H9 (cell line): ENCODE results near the gene PRSS27. TPM values are rescaled to one million over a fixed set of nuclear protein-coding genes. Genes with fewer than 3 reads are reported as not detected.
A peak's percentile ranks its signal among the peaks of the same experiment; 100 is the strongest.

Experiments
- DNase-seq: peaks from one replicate; pipeline ENCODE4 v3.0.0-alpha.2; 2017
- H2AFZ ChIP-seq: one replicate; pipeline ENCODE4 v1.6.1; 2013; ENCODE audit warnings: mild to moderate bottlenecking, low read length, control low read depth, moderate library complexity
- H2AK5ac ChIP-seq: 2 replicates; pipeline ENCODE4 v1.6.1; 2013; ENCODE audit warnings: low read length, control low read depth, mixed read lengths; ENCODE audit not compliant: insufficient read length
- H2BK120ac ChIP-seq: one replicate; pipeline ENCODE4 v1.6.1; 2013; ENCODE audit warnings: low read depth, mild to moderate bottlenecking, low read length, control low read depth, inconsistent platforms; ENCODE audit not compliant: poor library complexity, severe bottlenecking
- H2BK12ac ChIP-seq: 2 replicates; pipeline ENCODE4 v1.6.1; 2013; ENCODE audit warnings: low read length, control low read depth, mixed read lengths, low read depth; ENCODE audit not compliant: insufficient read length
- H2BK15ac ChIP-seq: 2 replicates; pipeline ENCODE4 v1.6.1; 2013; ENCODE audit warnings: low read depth, low read length, control low read depth
- H2BK20ac ChIP-seq: one replicate; pipeline ENCODE4 v1.6.1; 2013; ENCODE audit warnings: low read depth, mild to moderate bottlenecking, low read length, control low read depth, inconsistent platforms; ENCODE audit not compliant: poor library complexity, severe bottlenecking
- H2BK5ac ChIP-seq: 2 replicates; pipeline ENCODE4 v1.6.1; 2013; ENCODE audit warnings: low read length, control low read depth, mixed read lengths; ENCODE audit not compliant: insufficient read length
- H3K14ac ChIP-seq: 2 replicates; pipeline ENCODE4 v1.6.1; 2013; ENCODE audit warnings: low read length, control low read depth; ENCODE audit not compliant: insufficient read depth
- H3K18ac ChIP-seq: 2 replicates; pipeline ENCODE4 v1.6.1; 2013; ENCODE audit warnings: low read depth, mild to moderate bottlenecking, mixed read lengths, low read length, control low read depth; ENCODE audit not compliant: insufficient read length
- H3K23ac ChIP-seq: 2 replicates; pipeline ENCODE4 v1.6.1; 2013; ENCODE audit warnings: low read length, control low read depth, mixed read lengths, low read depth; ENCODE audit not compliant: insufficient read length
- H3K23me2 ChIP-seq: 2 replicates; pipeline ENCODE4 v1.6.1; 2013; ENCODE audit warnings: low read depth, mild to moderate bottlenecking, mixed read lengths, low read length, control low read depth; ENCODE audit not compliant: insufficient read length, poor library complexity, severe bottlenecking
- H3K27ac ChIP-seq: 2 replicates; pipeline ENCODE4 v1.5.1; 2013; ENCODE audit warnings: low read length, control low read depth, mixed read lengths, low read depth; ENCODE audit not compliant: insufficient read length
- H3K27me3 ChIP-seq: 2 replicates; pipeline ENCODE4 v1.6.1; 2013; ENCODE audit warnings: low read length, control low read depth, inconsistent platforms; ENCODE audit not compliant: insufficient read depth
- H3K4ac ChIP-seq: 2 replicates; pipeline ENCODE4 v1.6.1; 2013; ENCODE audit warnings: low read depth, mild to moderate bottlenecking, control low read depth, inconsistent platforms, low read length, moderate library complexity
- H3K4me1 ChIP-seq: 2 replicates; pipeline ENCODE4 v1.6.1; 2013; ENCODE audit warnings: low read length, control low read depth, inconsistent platforms; ENCODE audit not compliant: insufficient read depth
- H3K4me2 ChIP-seq: 2 replicates; pipeline ENCODE4 v1.6.1; 2013; ENCODE audit warnings: low read length, control low read depth, mixed read lengths; ENCODE audit not compliant: insufficient read length, insufficient read depth
- H3K56ac ChIP-seq: 2 replicates; pipeline ENCODE4 v1.6.1; 2013; ENCODE audit warnings: low read depth, mild to moderate bottlenecking, mixed read lengths, low read length, control low read depth; ENCODE audit not compliant: insufficient read length
- H3K79me1 ChIP-seq: 2 replicates; pipeline ENCODE4 v1.6.1; 2013; ENCODE audit warnings: low read depth, mild to moderate bottlenecking, moderate library complexity, low read length, control low read depth, inconsistent platforms; ENCODE audit not compliant: insufficient read depth, poor library complexity, severe bottlenecking
- H3K79me2 ChIP-seq: 2 replicates; pipeline ENCODE4 v1.6.1; 2013; ENCODE audit warnings: low read length, control low read depth, inconsistent platforms; ENCODE audit not compliant: insufficient read depth
- H3K9ac ChIP-seq: 2 replicates; pipeline ENCODE4 v1.6.1; 2013; ENCODE audit warnings: low read length, control low read depth, mixed read lengths; ENCODE audit not compliant: insufficient read length; ENCODE audit errors: extremely low read depth
- H3K9me3 ChIP-seq: one replicate; pipeline ENCODE4 v1.6.1; 2013; ENCODE audit warnings: low read depth, low read length, inconsistent platforms; ENCODE audit not compliant: control insufficient read depth
- H3T11ph ChIP-seq: one replicate; pipeline ENCODE4 v1.6.1; 2013; ENCODE audit warnings: mild to moderate bottlenecking, low read length, control low read depth, inconsistent platforms
- H4K20me1 ChIP-seq: one replicate; pipeline ENCODE4 v1.6.1; 2013; ENCODE audit not compliant: control insufficient read depth, insufficient read length, insufficient read depth
- H4K5ac ChIP-seq: 2 replicates; pipeline ENCODE4 v1.6.1; 2013; ENCODE audit warnings: low read depth, mild to moderate bottlenecking, mixed read lengths, low read length, control low read depth; ENCODE audit not compliant: insufficient read length
- H4K8ac ChIP-seq: replicated peaks from 2 replicates; pipeline ENCODE4 v1.6.1; 2013; ENCODE audit warnings: low read length, control low read depth, mixed read lengths, low read depth; ENCODE audit not compliant: insufficient read length
- H4K91ac ChIP-seq: 2 replicates; pipeline ENCODE4 v1.6.1; 2013; ENCODE audit warnings: low read depth, mild to moderate bottlenecking, moderate library complexity, mixed read lengths, low read length, control low read depth; ENCODE audit not compliant: insufficient read length
- H3K27ac Mint-ChIP-seq, 3 experiments: 2 replicates in 2 of 3; 3 replicates in 1 of 3; pipeline ENCODE4 v1.8.0; 2020 to 2021; ENCODE audit warnings: mixed read lengths in 3 of 3, mild to moderate bottlenecking in 1 of 3, moderate library complexity in 1 of 3
- H3K27me3 Mint-ChIP-seq: 2 replicates; pipeline ENCODE4 v1.8.0; 2021; ENCODE audit warnings: low read depth, mild to moderate bottlenecking, moderate library complexity, mixed read lengths
- H3K36me3 Mint-ChIP-seq, 3 experiments: 2 replicates in 2 of 3; 3 replicates in 1 of 3; pipeline ENCODE4 v1.8.0; 2020 to 2021; ENCODE audit warnings: low read depth in 3 of 3, mixed read lengths in 3 of 3; ENCODE audit not compliant: insufficient read depth in 1 of 3
- H3K4me1 Mint-ChIP-seq, 2 experiments: 2 replicates each; pipeline ENCODE4 v1.8.0; 2020; ENCODE audit warnings: mixed read lengths in 2 of 2
- H3K4me3 Mint-ChIP-seq, 2 experiments: 2 replicates in 1 of 2; 3 replicates in 1 of 2; pipeline ENCODE4 v1.8.0; 2020 to 2021; ENCODE audit warnings: mild to moderate bottlenecking in 2 of 2, mixed read lengths in 2 of 2, moderate library complexity in 1 of 2
- H3K9me3 Mint-ChIP-seq, 2 experiments: 2 replicates in 1 of 2; 3 replicates in 1 of 2; pipeline ENCODE4 v1.8.0; 2020; ENCODE audit warnings: mild to moderate bottlenecking in 2 of 2, mixed read lengths in 2 of 2, moderate library complexity in 1 of 2
- CTCF ChIP-seq: fragments of 200-600 bp; sonication (generic); conservative IDR thresholded peaks from 3 replicates; pipeline ENCODE4 v1.8.0; 2021; ENCODE audit warnings: antibody characterized with exemption, mild to moderate bottlenecking
- WGBS: extraction: QIAGEN DNeasy Blood & Tissue Kit; methylation state at CpG from one replicate; pipeline ENCODE4 v1.1.7; 2013; ENCODE audit warnings: missing lambda C conversion rate, low lambda C conversion rate, mixed read lengths; ENCODE audit not compliant: insufficient read length; ENCODE audit errors: extremely low coverage; 5-methylcytosine and 5-hydroxymethylcytosine counted together
- total RNA-seq: library from RNA; stranded (reverse); gene quantifications from 2 replicates; pipeline ENCODE4 v1.2.1, GENCODE V29; 2021

Gene PRSS27
- total RNA-seq, 1 experiment from 2014 or later = 5.0 TPM

- Histone ChIP-seq H3K9ac (no peak overlapping the region), H3K79me2 (no peaks in the 10 kb centered on the region), H3K27me3 (no peaks in the 10 kb centered on the region), H4K5ac (no peak overlapping the region), H3K4ac (no peak overlapping the region), H4K8ac (peak overlapping the region; percentile 61), H2AK5ac (no peak overlapping the region), H3K27ac (no peak overlapping the region), H3K4me1 (no peaks in the 10 kb centered on the region), H3K9me3 (no peaks in the 10 kb centered on the region), H4K91ac (no peak overlapping the region), H3K79me1 (no peaks in the 10 kb centered on the region), H3K56ac (no peak overlapping the region), H3K18ac (no peak overlapping the region), H2AFZ (no peak overlapping the region), H3K4me2 (no peak overlapping the region), H3K14ac (no peak overlapping the region; the same call in 1 of the 2 replicates), H2BK15ac (no peak overlapping the region), H4K20me1 (no peaks in the 10 kb centered on the region), H3K23ac (no peak overlapping the region), H3K23me2 (no peaks in the 10 kb centered on the region), H2BK120ac (no peak overlapping the region), H2BK20ac (no peak overlapping the region), H2BK5ac (no peak overlapping the region), H2BK12ac (no peak overlapping the region), H3T11ph (no peak overlapping the region)
- no CpG with 5 or more reads among the region's 28 CpGs for WGBS
- Mint-ChIP-seq H3K4me3 (no peak overlapping the region), H3K27ac (no peak overlapping the region), H3K36me3 (peaks cover 7 to 26% (median 22%) of the 10 kb centered on the region in 3 experiments; a peak in 6 of 7 replicates), H3K27me3 (no peaks in the 10 kb centered on the region), H3K4me1 (no peaks in the 10 kb centered on the region), H3K9me3 (no peaks in the 10 kb centered on the region)
- no peak for DNase-seq
- TF ChIP-seq CTCF = no peak
Observed at GRCh38 chr16:2699791-2700600, 20.0 kb downstream of the PRSS27 start.
